GM21825 (cell line): ENCODE data around the gene LPCAT1.
"Not testable (repeated sequence)": the region's sequence is repeated elsewhere in the genome, so short reads cannot be mapped to it uniquely, and the experiment has no call there.

Experiments
- ATAC-seq: cut with Tn5 transposase; IDR thresholded peaks from one replicate; pipeline ENCODE4 v1.9.1; 2021; ENCODE audit warnings: mild to moderate bottlenecking, moderate library complexity; ENCODE audit not compliant: unreplicated experiment

The LPCAT1 gene

DNA sequence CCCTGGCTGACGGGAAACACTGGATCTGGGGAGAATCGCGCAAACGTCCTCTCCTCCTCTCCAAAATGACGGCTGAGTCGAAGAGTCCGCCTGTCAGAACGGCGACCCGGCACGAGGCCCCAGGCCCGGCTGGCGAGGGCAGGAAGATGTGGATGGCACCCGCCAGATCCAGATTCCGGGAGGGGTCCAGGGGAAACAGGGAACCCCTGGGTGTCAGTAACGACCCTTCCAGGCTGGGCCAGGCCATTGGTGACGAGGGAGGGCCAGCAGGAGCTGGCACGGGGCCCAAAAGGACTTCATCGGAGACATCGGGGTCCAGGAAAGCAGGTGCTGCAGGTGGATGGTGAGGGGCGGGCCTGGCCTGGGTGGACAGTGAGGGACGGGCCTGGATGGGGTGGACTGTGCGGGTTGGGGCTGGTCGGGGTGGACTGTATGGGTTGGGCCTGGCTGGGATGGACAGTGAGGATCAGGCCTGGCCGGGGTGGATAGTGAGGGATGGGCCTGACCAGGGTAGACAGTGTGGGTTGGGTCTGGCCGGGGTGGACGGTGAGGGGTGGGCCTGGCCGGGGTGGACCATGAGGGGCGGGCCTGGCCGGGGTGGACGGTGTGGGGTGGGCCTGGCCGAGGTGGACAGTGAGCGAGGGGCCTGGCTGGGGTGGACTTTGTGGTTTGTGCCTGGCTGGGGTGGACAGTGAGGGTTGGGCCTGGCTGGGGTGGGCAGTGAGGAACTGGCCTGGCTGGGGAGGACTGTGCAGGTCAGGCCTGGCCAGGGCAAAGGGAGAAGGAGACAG is 92.5 kb downstream of the LPCAT1 start:
- no peak for ATAC-seq

DNA sequence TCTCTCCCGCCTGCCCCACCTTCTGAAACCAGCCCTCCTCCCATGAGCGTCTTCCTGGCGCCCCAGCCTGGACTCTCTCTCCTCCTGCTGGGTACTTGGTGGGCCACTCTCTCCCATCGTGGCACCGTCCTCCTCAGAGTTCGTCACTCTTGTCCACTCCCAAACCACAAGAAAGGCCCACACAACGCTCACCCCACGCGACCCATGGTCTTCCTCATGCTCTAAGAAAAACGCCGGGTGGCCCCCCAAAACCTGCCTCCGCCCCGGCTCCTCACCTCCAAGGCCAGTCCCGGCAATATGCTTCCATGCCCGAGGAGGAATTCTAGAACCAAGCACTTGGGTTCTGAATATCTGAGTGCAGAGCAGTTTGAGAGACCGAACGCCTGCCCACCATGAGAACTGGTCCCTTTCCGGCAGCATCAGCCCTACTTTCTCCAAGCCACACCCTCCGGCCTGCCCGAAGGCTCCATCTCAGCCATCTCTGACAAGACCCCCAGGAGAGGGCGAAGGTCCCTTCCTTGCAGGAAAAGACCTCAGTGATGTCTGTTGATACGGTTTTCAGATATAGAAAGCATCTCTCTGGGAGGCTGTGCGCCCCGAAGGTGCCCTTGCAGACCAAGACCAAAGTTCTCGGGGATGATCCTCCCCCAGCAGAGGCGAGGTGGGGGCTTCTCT is 93.5 kb downstream of the LPCAT1 start:
- no peak for ATAC-seq

DNA sequence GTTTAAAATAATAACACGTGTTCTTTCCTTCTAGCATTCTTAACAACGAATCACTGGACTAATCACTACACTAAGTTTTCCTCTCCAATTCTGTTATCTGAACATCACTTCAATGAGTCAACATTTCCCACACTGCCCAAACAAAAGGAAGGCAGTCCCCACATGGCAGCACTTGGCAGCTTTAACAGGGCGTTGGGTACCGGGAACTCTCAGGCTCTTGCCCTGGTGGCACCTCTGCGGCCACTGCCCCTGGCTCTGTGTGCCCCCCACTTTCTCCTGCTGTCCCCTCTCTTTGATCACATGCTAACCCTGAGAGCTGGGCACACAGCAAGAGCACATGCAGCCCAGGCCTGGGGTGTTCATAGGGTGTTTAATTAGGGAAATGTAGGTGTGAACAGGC is 94.3 kb downstream of the LPCAT1 start:
- no peak for ATAC-seq

- no peak for ATAC-seq
Observed at GRCh38 chr5:1429066-1429465, 94.7 kb downstream of the LPCAT1 start.

DNA sequence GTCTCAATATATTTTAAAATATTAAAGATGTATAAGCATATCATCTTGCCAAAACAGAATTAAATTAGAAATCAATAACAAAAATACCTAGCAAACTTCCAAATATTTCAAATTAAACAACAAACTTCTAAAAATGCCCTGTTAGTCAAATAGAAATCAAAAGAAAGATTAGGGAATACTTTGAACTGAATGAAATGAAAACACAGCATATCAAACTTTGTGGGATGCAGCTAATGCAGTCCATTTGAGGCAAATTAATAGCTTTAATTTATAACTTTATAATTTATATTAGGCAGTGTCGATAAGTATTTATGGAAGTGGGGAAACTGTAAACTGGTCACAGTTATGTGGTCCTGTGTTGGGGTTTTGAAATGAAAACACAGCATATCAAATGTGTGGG is 95.7 kb downstream of the LPCAT1 start:
- no peak for ATAC-seq

- no peak for ATAC-seq
Observed at GRCh38 chr5:1424716-1425115, 99.0 kb downstream of the LPCAT1 start.

DNA sequence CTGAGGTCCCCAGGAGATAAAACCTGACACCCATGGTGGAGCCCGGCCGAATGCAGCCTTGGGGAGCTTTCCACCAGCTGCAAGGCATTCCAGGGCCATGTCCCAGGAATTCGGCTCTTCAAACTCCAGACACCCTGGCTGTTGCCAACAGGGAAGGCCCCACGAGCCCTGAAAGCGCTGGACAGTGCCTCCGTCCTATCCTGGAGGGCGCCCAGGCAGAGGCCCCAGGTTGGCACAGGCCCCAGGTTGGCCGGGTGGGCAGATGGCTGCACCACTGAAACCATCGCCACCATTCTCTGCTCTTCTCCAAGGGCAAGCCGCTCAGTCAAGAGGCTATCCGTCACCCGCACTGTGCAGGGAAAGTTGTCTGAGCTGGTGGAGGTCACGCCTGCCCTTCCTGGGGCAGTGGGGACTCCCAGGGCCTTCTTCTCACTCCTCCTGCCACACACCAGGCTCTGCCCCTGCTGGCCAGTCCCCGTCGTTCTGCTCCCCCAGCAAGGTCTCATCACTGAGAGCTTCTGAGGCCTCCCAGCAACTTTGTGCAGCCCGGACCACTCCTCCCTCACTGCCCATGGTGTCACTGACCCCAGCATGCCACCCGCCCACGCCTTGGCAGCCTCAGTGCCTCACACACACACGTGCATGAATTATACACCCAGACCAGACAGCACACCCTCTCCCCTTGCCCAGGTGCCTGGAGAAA is 99.7 kb downstream of the LPCAT1 start:
- no peak for ATAC-seq

DNA sequence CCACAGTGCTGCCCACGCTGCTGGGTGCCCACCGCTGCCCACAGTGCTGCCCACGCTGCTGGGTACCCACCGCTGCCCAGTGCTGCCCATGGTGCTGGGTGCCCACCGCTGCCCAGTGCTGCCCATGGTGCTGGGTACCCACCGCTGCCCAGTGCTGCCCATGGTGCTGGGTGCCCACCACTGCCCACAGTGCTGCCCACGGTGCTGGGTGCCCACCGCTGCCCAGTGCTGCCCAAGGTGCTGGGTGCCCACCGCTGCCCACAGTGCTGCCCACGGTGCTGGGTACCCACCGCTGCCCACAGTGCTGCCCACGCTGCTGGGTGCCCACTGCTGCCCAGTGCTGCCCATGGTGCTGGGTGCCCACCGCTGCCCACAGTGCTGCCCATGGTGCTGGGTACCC is 101.2 kb downstream of the LPCAT1 start:
- not testable (repeated sequence) for ATAC-seq

DNA sequence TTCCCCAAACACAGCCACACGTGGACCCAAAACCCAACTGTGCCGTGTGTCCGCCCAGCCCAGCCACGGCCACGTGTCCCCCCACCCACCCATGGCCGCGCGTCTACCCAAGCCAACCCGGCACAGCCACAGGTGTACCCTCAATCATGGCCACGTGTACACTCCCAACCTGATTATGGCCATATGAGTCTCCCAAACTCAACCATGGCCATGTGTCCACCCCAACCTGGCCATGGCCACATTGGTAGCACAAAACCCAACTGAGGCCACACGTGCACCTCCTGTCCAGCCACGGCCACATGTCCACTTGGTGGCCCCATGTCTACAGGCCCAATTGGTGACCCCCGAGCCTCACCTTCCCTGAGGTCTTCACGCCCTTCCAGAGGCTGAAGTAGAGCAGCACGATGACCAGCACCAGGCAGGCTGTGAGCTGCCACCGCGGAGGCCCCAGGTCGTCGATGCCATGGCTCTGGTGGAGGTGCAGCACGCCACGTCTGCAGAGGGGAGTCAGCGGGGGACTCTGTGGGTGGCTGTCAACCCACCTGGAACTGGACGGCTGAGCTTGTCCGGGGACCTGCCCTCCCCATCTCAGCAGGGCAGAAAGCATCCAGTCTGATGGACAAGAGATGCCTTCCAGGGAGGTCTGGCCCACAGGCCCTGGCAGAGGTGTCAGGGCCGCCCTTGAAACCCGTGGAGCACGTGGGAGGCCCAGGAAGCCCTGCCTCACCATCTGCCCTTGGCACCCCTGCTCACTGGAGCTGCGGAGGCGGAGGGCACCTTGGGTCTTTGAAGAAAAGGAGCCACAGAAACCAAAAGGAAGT is 102.0 kb downstream of the LPCAT1 start:
- no peak for ATAC-seq

- no peak for ATAC-seq
Observed at GRCh38 chr5:1420211-1421195, 103.3 kb downstream of the LPCAT1 start.

- ATAC-seq: no peak
Observed at GRCh38 chr5:1419476-1420210, 104.1 kb downstream of the LPCAT1 start.

- ATAC-seq: no peak
Observed at GRCh38 chr5:1418921-1419280, 104.9 kb downstream of the LPCAT1 start.

DNA sequence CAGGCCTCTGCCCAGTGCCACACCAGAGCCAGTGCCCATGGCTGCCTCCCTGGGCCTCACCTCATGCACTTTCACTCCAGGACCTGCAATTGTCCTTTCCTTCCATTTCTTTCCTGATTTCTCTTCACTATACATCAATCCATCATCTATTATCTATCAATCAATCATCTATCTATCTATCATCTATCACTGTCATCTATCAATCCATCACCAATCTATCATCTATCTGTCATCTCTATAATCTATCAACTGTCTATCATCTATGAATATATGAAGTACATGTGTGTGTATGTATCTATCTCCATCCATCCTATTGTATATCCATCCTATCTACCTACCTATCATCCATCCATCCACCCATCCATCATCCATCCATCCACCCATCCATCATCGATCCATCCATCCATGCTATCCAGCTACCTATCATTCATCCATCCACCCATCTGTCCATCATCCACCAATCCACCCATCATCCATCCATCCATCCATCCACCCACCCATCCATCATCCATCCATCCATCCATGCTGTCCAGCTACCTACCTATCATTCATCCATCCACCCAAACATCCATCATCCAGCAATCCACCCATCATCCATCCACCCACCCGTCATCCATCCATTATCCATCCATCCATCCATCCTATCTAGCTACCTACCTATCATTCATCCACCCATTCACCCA is 105.4 kb downstream of the LPCAT1 start:
- ATAC-seq: no peak

- ATAC-seq: no peak
Observed at GRCh38 chr5:1417586-1418225, 106.1 kb downstream of the LPCAT1 start.

DNA sequence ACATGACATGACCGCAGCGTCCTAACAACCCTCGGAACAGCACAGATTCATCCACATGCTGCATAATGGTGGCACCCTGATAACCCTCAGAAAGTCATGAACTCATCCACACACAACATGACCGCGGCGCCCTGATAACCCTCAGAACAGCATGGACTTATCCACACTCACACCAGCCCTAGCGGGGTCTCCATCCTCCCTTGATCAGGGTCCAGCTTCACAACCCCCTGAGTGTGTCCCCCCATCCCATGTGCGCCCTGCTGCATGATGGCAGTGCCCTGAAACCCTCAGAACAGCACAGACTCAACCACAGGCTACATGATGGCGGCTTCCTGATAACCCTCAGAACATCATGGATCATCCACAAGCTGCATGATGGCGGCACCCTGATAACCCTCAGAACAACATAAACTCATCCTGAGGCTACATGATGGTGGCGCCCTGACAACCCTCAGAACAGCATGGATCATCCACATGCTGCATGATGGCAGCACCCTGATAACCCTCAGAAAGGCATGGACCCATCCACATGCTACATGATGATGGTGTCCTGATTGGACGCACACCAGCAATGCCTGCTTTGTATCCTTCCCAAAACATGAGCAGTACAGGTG is 106.8 kb downstream of the LPCAT1 start:
- ATAC-seq: no peak

DNA sequence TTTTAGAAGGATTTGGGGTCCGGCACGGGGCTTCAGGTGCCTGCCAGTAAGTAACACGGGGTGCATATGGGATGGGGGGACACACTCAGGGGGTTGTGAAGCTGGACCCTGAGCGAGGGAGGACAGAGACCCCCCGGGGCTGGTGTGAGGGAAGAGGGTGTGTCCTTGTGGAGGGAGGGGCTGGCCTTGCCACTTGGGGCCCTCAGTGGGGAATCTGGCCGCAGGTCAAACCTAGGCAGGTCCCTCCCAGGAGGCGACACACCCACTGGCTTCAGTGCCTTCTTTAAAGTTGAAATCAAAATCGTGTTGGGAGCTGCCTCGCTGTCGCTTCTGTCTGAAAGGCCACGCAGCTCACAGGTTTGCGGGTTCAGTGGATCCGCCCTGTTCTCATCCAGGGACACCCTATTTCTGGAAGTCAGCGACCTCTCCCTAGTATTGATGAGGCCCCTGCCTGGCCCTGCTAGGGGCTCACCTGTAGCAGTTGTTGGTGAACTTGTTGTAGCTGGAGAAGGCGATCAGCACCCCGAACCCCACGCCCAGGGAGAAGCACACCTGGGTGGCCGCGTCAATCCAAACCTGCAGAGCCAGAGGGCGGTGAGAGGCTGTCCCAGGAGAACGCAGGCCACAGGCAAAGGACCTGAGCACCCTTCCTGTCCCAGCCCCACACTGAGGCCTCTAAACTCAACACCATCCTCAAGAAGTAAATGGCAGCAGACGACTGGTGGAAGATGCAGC is 108.0 kb downstream of the LPCAT1 start:
- ATAC-seq: no peak

DNA sequence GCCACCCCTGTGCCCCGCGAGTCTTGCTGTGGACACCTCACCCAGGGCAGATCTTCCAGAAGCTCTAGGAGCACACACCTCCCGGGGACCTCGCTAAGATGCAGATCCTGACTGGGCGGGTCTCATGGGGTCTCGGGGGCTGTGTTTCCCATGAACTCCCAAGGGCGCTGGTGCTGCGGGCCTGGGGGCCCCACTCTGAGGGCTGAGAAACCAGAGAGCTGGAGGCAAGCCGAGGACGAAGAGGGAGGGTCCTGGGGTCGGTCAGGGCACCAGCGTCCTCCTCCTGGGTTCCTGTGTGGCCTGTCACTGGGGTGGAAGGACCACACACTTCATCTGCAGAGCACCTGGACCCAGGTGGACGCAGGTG is 108.7 kb downstream of the LPCAT1 start:
- no peak for ATAC-seq
